GM19238 (cell line): ENCODE data around the gene NR4A2.

Experiments
- DNase-seq: peaks from one replicate; pipeline ENCODE4 v3.0.0; 2011; ENCODE audit warnings: low spot score; ENCODE audit not compliant: insufficient read length

The NR4A2 gene

GRCh38 chr2:156332534-156333273, at the start of gene NR4A2:
Gene NR4A2 (minus strand): TSS chr2:156332721. CDS start chr2:156330186, 2,535 bp downstream.
- DNase-seq, result no peak

- DNase-seq, result no peak
Measured at GRCh38 chr2:156380117-156380645, 47.7 kb upstream of the NR4A2 start.

- no peak for DNase-seq
Measured at GRCh38 chr2:156379714-156380113, 47.2 kb upstream of the NR4A2 start.

GRCh38 chr2:156379071-156379470, 46.5 kb upstream of the NR4A2 start:
- no peak for DNase-seq

GRCh38 chr2:156366753-156367152, 34.2 kb upstream of the NR4A2 start:
- DNase-seq, result no peak

GRCh38 chr2:156363141-156363540, 30.6 kb upstream of the NR4A2 start:
- DNase-seq, result no peak

GRCh38 chr2:156356014-156356754, 23.7 kb upstream of the NR4A2 start:
- no peak for DNase-seq

- DNase-seq, result no peak
Measured at GRCh38 chr2:156352911-156353310, 20.4 kb upstream of the NR4A2 start.

GRCh38 chr2:156350374-156351142, 18.0 kb upstream of the NR4A2 start:
- no peak for DNase-seq

GRCh38 chr2:156349605-156350004, 17.1 kb upstream of the NR4A2 start:
- no peak for DNase-seq

GRCh38 chr2:156349161-156349560, 16.6 kb upstream of the NR4A2 start:
- DNase-seq, result no peak

GRCh38 chr2:156347431-156347830, 14.9 kb upstream of the NR4A2 start:
- no peak for DNase-seq

- no peak for DNase-seq
Measured at GRCh38 chr2:156346731-156347130, 14.2 kb upstream of the NR4A2 start.

GRCh38 chr2:156345582-156345981, 13.1 kb upstream of the NR4A2 start:
- no peak for DNase-seq

GRCh38 chr2:156343940-156344301, 11.4 kb upstream of the NR4A2 start:
- no peak for DNase-seq

GRCh38 chr2:156343096-156343939, 10.8 kb upstream of the NR4A2 start:
- no peak for DNase-seq

- DNase-seq, result peak; percentile 66
Measured at GRCh38 chr2:156342254-156343095, 10.0 kb upstream of the NR4A2 start.

- DNase-seq, result peak; percentile 84
Measured at GRCh38 chr2:156341452-156342253, 9.1 kb upstream of the NR4A2 start.

- no peak for DNase-seq
Measured at GRCh38 chr2:156340804-156341451, 8.4 kb upstream of the NR4A2 start.
